ENCODE data around the gene CDC42EP4.

CDC42EP4 gene

DNA sequence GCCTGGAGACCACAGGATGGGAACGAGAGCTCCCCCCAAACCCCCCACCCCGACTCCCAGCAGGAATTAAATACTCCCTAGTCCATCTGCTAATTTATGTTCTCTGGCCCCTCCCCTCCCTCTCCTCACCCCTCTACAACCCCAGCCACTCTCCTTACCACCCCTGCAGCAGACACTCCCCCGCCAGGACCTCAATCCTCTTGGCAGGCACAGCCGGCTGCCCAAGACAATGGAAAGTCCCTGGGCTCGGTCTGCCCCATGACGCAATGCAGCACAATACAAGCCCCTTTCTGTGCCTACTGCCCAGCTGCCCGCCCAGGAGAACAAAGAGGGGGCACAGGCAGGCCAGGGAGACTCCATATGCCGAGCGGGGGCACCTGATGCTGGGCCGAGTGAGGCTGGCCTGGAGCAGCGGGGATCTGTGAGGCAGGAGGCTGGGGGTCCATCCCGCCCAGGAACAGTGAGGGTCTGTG, 30.3 kb upstream of the CDC42EP4 start:
- H3F3A ChIP-seq (ENCODE audit: insufficient read depth, low read length), result no peaks in the 10 kb centered on the region
- DNase-seq, result no peak
- no peaks in the 10 kb centered on the region for H4K20me1 ChIP-seq (ENCODE audit: insufficient read depth, low read length)
- H3K9me2 ChIP-seq (replicated peaks; ENCODE audit: insufficient read depth, low read length), result no peaks in the 10 kb centered on the region
- H3K27me3 ChIP-seq (replicated peaks; ENCODE audit: insufficient read depth, low read length), result peaks cover 11% of the 10 kb centered on the region; the same call in 1 of the 2 replicates
- no peak overlapping the region for H2AFZ ChIP-seq (ENCODE audit: low read length)
- H3K4me1 ChIP-seq (ENCODE audit: low read length), result no peaks in the 10 kb centered on the region
- no peaks in the 10 kb centered on the region for H3K36me3 ChIP-seq (replicated peaks; ENCODE audit: insufficient read depth, low read length)
- no peaks in the 10 kb centered on the region for H3K79me2 ChIP-seq (ENCODE audit: low read length)
- H3K27ac ChIP-seq (ENCODE audit: low read length), result no peak overlapping the region
- no peak overlapping the region for H3K4me2 ChIP-seq (ENCODE audit: low read depth, low read length)
- no peak overlapping the region for H3K9ac ChIP-seq (ENCODE audit: low read length)
- H3K9me3 ChIP-seq (replicated peaks; ENCODE audit: insufficient read depth, low read length), result no peaks in the 10 kb centered on the region
- TF ChIP-seq CTCF (IDR thresholded peaks at IDR 0.05; ENCODE audit: low read length) (no peak), EZH2 (optimal IDR thresholded peaks at IDR 0.05; ENCODE audit: low read depth, low read length) (no peak), EZH2phosphoT487 (IDR thresholded peaks at IDR 0.05; ENCODE audit: low read length) (no peak)
- H3K4me3 ChIP-seq (ENCODE audit: low read length), result no peak overlapping the region

DNA sequence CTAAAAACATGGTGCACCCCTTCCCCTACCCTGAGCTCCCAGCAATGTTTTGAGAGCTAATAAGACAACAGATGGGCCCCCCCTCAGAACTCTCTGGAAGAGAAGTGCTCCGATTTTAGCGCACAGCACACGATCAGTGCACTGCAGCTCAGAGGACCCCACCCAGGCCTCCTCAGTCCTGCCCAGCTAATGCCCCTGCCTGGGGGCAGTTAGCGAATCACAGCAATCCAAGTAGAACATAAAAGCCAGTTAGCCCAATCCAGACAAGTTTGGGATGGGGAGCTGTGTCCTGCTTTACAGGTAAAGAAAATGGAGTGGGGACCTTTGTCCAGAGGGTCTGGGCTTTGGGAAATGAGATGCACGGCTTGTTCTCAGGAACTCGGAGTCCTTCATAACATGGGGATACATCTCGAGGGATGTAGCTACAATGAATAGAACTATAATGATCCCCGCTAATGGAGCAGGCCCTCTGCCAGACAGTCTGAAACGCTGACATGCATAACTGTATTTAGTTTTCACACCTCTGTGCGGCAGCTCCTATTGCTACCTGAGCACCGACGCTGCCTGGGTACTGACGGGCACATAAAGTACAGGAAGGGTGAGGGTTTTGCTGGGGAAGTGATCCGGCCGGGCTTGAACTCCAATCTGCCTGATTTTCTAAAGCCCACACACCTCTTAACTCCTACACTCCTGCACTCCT, 29.7 kb upstream of the CDC42EP4 start:
- H3K9me2 ChIP-seq (replicated peaks; ENCODE audit: insufficient read depth, low read length), result no peaks in the 10 kb centered on the region
- H3F3A ChIP-seq (ENCODE audit: insufficient read depth, low read length), result no peaks in the 10 kb centered on the region
- H3K36me3 ChIP-seq (replicated peaks; ENCODE audit: insufficient read depth, low read length), result no peaks in the 10 kb centered on the region
- no peak overlapping the region for H2AFZ ChIP-seq (ENCODE audit: low read length)
- H3K79me2 ChIP-seq (ENCODE audit: low read length), result no peaks in the 10 kb centered on the region
- no peak overlapping the region for H3K27ac ChIP-seq (ENCODE audit: low read length)
- TF ChIP-seq EZH2 (optimal IDR thresholded peaks at IDR 0.05; ENCODE audit: low read depth, low read length), result no peak
- TF ChIP-seq CTCF (IDR thresholded peaks at IDR 0.05; ENCODE audit: low read length), result no peak
- TF ChIP-seq EZH2phosphoT487 (IDR thresholded peaks at IDR 0.05; ENCODE audit: low read length), result no peak
- peaks cover 11% of the 10 kb centered on the region for H3K27me3 ChIP-seq (replicated peaks; ENCODE audit: insufficient read depth, low read length)
- no peak overlapping the region for H3K4me2 ChIP-seq (ENCODE audit: low read depth, low read length)
- no peak for DNase-seq
- H3K4me1 ChIP-seq (ENCODE audit: low read length), result no peaks in the 10 kb centered on the region
- no peaks in the 10 kb centered on the region for H3K9me3 ChIP-seq (replicated peaks; ENCODE audit: insufficient read depth, low read length)
- no peak overlapping the region for H3K4me3 ChIP-seq (ENCODE audit: low read length)
- no peak overlapping the region for H3K9ac ChIP-seq (ENCODE audit: low read length)
- no peaks in the 10 kb centered on the region for H4K20me1 ChIP-seq (ENCODE audit: insufficient read depth, low read length)

DNA sequence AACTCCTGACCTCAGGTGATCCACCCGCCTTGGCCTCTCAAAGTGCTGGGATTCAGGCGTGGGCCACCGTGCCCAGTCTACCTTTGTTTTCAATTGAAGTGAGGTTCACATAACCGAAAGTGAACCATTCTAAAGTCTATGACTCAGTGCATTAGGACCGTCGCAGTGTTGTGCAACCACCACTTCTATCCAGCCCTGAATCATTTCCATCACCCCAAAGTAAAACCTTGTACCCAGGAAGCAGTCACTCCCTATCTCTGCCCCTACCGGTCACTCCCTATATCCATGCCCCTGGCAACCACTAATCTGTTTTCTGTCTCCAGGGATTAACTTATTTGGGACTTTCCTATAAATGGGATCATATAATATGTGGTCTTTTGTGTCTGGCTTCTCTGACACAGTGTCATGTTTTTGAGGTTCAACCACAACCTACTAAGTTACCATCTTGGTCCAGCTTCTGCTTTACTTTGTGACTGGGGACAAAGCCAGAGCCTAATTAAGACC, 28.3 kb upstream of the CDC42EP4 start:
- Histone ChIP-seq H3K9me2 (replicated peaks; ENCODE audit: insufficient read depth, low read length) (no peaks in the 10 kb centered on the region), H3K4me3 (ENCODE audit: low read length) (no peak overlapping the region), H3K4me1 (ENCODE audit: low read length) (no peaks in the 10 kb centered on the region), H3K9me3 (replicated peaks; ENCODE audit: insufficient read depth, low read length) (no peaks in the 10 kb centered on the region), H3K27ac (ENCODE audit: low read length) (no peak overlapping the region), H3K9ac (ENCODE audit: low read length) (no peak overlapping the region), H3K79me2 (ENCODE audit: low read length) (no peaks in the 10 kb centered on the region), H2AFZ (ENCODE audit: low read length) (no peak overlapping the region), H3F3A (ENCODE audit: insufficient read depth, low read length) (no peaks in the 10 kb centered on the region), H3K4me2 (ENCODE audit: low read depth, low read length) (no peak overlapping the region), H3K36me3 (replicated peaks; ENCODE audit: insufficient read depth, low read length) (no peaks in the 10 kb centered on the region), H4K20me1 (ENCODE audit: insufficient read depth, low read length) (no peaks in the 10 kb centered on the region), H3K27me3 (replicated peaks; ENCODE audit: insufficient read depth, low read length) (peaks cover 11% of the 10 kb centered on the region)
- DNase-seq, result no peak
- TF ChIP-seq CTCF (IDR thresholded peaks at IDR 0.05; ENCODE audit: low read length) (no peak), EZH2phosphoT487 (IDR thresholded peaks at IDR 0.05; ENCODE audit: low read length) (no peak), EZH2 (optimal IDR thresholded peaks at IDR 0.05; ENCODE audit: low read depth, low read length) (no peak)

All from MM.1S (cell line).